Uterus (tissue), 2 donors: ENCODE measurements around the gene KIAA1328.

Experiments
- POLR2A ChIP-seq, 2 donors: fragments of 450-650 bp; IDR thresholded peaks; one replicate each; pipeline ENCODE4 v1.6.1; 2016; ENCODE audit warnings: antibody characterized with exemption in 2 of 2, mild to moderate bottlenecking in 1 of 2, moderate library complexity in 1 of 2
- TF ChIP-seq, protein P1 (sequence below), 4 experiments: fragments of 200-600 bp in 2 of 4; fragments of 450-650 bp in 2 of 4; sonication (generic) in 2 of 4; IDR thresholded peaks; one replicate each; pipeline ENCODE4 v1.5.1; 2016 to 2019; ENCODE audit warnings: antibody characterized with exemption in 4 of 4, mild to moderate bottlenecking in 2 of 4, moderate library complexity in 1 of 4

DNA sequence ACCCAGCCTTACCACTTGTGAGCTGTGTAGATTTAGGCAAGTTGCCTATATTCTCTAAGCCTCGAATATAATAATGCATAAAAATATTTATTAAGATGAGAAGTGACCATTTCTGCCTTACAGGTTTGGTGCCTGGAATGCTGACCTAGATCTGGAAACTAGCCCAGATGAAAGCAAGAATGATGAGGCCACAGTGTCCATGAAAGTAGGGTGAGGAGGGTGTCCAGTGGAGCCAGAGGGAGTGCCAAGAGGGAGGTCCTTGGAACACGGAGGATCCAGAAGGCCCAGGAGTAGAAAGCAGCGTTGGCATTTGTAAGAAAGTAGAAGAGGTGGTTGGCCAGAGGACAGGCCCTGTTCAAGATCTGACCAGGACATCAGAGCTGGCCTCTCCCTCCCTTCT lies 402.3 kb downstream of the KIAA1328 start:
- TF ChIP-seq, protein P1, sequence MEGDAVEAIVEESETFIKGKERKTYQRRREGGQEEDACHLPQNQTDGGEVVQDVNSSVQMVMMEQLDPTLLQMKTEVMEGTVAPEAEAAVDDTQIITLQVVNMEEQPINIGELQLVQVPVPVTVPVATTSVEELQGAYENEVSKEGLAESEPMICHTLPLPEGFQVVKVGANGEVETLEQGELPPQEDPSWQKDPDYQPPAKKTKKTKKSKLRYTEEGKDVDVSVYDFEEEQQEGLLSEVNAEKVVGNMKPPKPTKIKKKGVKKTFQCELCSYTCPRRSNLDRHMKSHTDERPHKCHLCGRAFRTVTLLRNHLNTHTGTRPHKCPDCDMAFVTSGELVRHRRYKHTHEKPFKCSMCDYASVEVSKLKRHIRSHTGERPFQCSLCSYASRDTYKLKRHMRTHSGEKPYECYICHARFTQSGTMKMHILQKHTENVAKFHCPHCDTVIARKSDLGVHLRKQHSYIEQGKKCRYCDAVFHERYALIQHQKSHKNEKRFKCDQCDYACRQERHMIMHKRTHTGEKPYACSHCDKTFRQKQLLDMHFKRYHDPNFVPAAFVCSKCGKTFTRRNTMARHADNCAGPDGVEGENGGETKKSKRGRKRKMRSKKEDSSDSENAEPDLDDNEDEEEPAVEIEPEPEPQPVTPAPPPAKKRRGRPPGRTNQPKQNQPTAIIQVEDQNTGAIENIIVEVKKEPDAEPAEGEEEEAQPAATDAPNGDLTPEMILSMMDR (IDR thresholded peaks at IDR 0.05): no peak
- TF ChIP-seq POLR2A (IDR thresholded peaks at IDR 0.05): no peak
